SK-MEL-5 (cell line): ENCODE data around the gene FBXL17. TPM values are rescaled to one million over a fixed set of nuclear protein-coding genes. Genes with fewer than 3 reads are reported as not detected.
A peak's percentile ranks its signal among the peaks of the same experiment; 100 is the strongest.

ENCODE experiments used
- DNase-seq: peaks from one replicate; pipeline ENCODE4 v3.0.0-alpha.2; 2016; ENCODE audit warnings: low read depth, low spot score
- in situ Hi-C: cut with HindIII; loops from 2 replicates; pipeline ENCODE4 v1.10.0; 2016; ENCODE audit warnings: low sequenced_read_pairs, high pct_unique_total_duplicates, low pct_unique_long_range_greater_than_20kb
- total RNA-seq: library from RNA; depleted of rRNA; stranded (reverse); fragments of >200 nt; shearing (Covaris generic); gene quantifications from 2 replicates; pipeline ENCODE4 v1.2.3, GENCODE V29; 2014

Gene FBXL17
- total RNA-seq, 1 experiment from 2014 or later: 10.0 TPM

GRCh38 chr5:107893642-107894041, 488.3 kb downstream of the FBXL17 start:
- in situ Hi-C loops: no loop called here
- DNase-seq: no peak

- in situ Hi-C loops: no loop called here
- no peak for DNase-seq
These were observed 492.5 kb downstream of the FBXL17 start for GRCh38 chr5:107889387-107889786.

- DNase-seq: no peak
- in situ Hi-C loops: no loop called here
These were observed 493.4 kb downstream of the FBXL17 start for GRCh38 chr5:107888541-107888940.

- no peak for DNase-seq
These were observed 494.5 kb downstream of the FBXL17 start for GRCh38 chr5:107887166-107887943.

GRCh38 chr5:107885601-107886000, 496.3 kb downstream of the FBXL17 start:
- in situ Hi-C loops: no loop called here
- DNase-seq: no peak

More at GRCh38 chr5:107887166-107887943, 494.5 kb downstream of the FBXL17 start:
- in situ Hi-C loops: no loop called here

GRCh38 chr5:107884871-107885270, 497.0 kb downstream of the FBXL17 start:
- in situ Hi-C loops: no loop called here
- no peak for DNase-seq

- in situ Hi-C loops: no loop called here
- no peak for DNase-seq
These were observed 503.2 kb downstream of the FBXL17 start for GRCh38 chr5:107878661-107879060.

- DNase-seq: no peak
- in situ Hi-C loops: no loop called here
These were observed 505.0 kb downstream of the FBXL17 start for GRCh38 chr5:107876906-107877305.

- in situ Hi-C loops: no loop called here
- DNase-seq: no peak
These were observed 505.6 kb downstream of the FBXL17 start for GRCh38 chr5:107876261-107876660.

GRCh38 chr5:107875833-107876232, 506.1 kb downstream of the FBXL17 start:
- peak; percentile 32 for DNase-seq
- in situ Hi-C loops: no loop called here

GRCh38 chr5:107874795-107875194, 507.1 kb downstream of the FBXL17 start:
- DNase-seq: no peak
- in situ Hi-C loops: no loop called here

- no peak for DNase-seq
- in situ Hi-C loops: no loop called here
These were observed 508.0 kb downstream of the FBXL17 start for GRCh38 chr5:107873877-107874276.

- no peak for DNase-seq
- in situ Hi-C loops: no loop called here
These were observed 510.9 kb downstream of the FBXL17 start for GRCh38 chr5:107871023-107871422.

GRCh38 chr5:107869438-107870115, 512.3 kb downstream of the FBXL17 start:
- DNase-seq: no peak
- in situ Hi-C loops: no loop called here

GRCh38 chr5:107868650-107869409, 513.1 kb downstream of the FBXL17 start:
- in situ Hi-C loops: no loop called here
- no peak for DNase-seq

GRCh38 chr5:107867266-107867665, 514.6 kb downstream of the FBXL17 start:
- DNase-seq: no peak
- in situ Hi-C loops: no loop called here

- no peak for DNase-seq
- in situ Hi-C loops: no loop called here
These were observed 517.1 kb downstream of the FBXL17 start for GRCh38 chr5:107864793-107865192.

GRCh38 chr5:107863125-107863524, 518.8 kb downstream of the FBXL17 start:
- in situ Hi-C loops: no loop called here

More at GRCh38 chr5:107863125-107863524, 518.8 kb downstream of the FBXL17 start:
- no peak for DNase-seq
